ENCODE results near the gene LMBRD2.

GRCh38 chr5:36055984-36056383, 95.7 kb downstream of the LMBRD2 start:
- TF ChIP-seq, protein P1, sequence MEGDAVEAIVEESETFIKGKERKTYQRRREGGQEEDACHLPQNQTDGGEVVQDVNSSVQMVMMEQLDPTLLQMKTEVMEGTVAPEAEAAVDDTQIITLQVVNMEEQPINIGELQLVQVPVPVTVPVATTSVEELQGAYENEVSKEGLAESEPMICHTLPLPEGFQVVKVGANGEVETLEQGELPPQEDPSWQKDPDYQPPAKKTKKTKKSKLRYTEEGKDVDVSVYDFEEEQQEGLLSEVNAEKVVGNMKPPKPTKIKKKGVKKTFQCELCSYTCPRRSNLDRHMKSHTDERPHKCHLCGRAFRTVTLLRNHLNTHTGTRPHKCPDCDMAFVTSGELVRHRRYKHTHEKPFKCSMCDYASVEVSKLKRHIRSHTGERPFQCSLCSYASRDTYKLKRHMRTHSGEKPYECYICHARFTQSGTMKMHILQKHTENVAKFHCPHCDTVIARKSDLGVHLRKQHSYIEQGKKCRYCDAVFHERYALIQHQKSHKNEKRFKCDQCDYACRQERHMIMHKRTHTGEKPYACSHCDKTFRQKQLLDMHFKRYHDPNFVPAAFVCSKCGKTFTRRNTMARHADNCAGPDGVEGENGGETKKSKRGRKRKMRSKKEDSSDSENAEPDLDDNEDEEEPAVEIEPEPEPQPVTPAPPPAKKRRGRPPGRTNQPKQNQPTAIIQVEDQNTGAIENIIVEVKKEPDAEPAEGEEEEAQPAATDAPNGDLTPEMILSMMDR (IDR thresholded peaks at IDR 0.05), result no peak
- TF ChIP-seq POLR2A (IDR thresholded peaks at IDR 0.05) (no peak), EP300 (IDR thresholded peaks at IDR 0.05) (no peak)

All from gastroesophageal sphincter (tissue), 3 donors.